ENCODE measurements around the gene SAMHD1.
"Not testable (repeated sequence)": the region's sequence is repeated elsewhere in the genome, so short reads cannot be mapped to it uniquely, and the experiment has no call there.

SAMHD1 gene

GRCh38 chr20:36916199-36916598, 35.3 kb downstream of the SAMHD1 start:
- no peak for DNase-seq (ENCODE audit: low read depth)

- DNase-seq (ENCODE audit: low read depth) = no peak
Observed at GRCh38 chr20:36908603-36909002, 42.9 kb downstream of the SAMHD1 start.

- DNase-seq (ENCODE audit: low read depth) = not testable (repeated sequence)
Observed at GRCh38 chr20:36906086-36906485, 45.4 kb downstream of the SAMHD1 start.

GRCh38 chr20:36905566-36905965, 45.9 kb downstream of the SAMHD1 start:
- not testable (repeated sequence) for DNase-seq (ENCODE audit: low read depth)

- DNase-seq (ENCODE audit: low read depth) = no peak
Observed at GRCh38 chr20:36904690-36905089, 46.8 kb downstream of the SAMHD1 start.

GRCh38 chr20:36895036-36895435, 56.5 kb downstream of the SAMHD1 start:
- no peak for DNase-seq (ENCODE audit: low read depth)

- DNase-seq (ENCODE audit: low read depth) = no peak
Observed at GRCh38 chr20:36893801-36894200, 57.7 kb downstream of the SAMHD1 start.

- DNase-seq (ENCODE audit: low read depth) = no peak
Observed at GRCh38 chr20:36891211-36891610, 60.3 kb downstream of the SAMHD1 start.

GRCh38 chr20:36890586-36890985, 60.9 kb downstream of the SAMHD1 start:
- no peak for DNase-seq (ENCODE audit: low read depth)

GRCh38 chr20:36888880-36889516, 62.5 kb downstream of the SAMHD1 start:
- no peak for DNase-seq (ENCODE audit: low read depth)

- DNase-seq (ENCODE audit: low read depth) = peak; percentile 63
Observed at GRCh38 chr20:36887752-36888090, 63.8 kb downstream of the SAMHD1 start.

- DNase-seq (ENCODE audit: low read depth) = peak; percentile 89
Observed at GRCh38 chr20:36886859-36887751, 64.4 kb downstream of the SAMHD1 start.

GRCh38 chr20:36885356-36885755, 66.2 kb downstream of the SAMHD1 start:
- DNase-seq (ENCODE audit: low read depth) = peak; percentile 62

GRCh38 chr20:36883977-36884535, 67.5 kb downstream of the SAMHD1 start:
- no peak for DNase-seq (ENCODE audit: low read depth)

- DNase-seq (ENCODE audit: low read depth) = peak; percentile 29
Observed at GRCh38 chr20:36881888-36882287, 69.6 kb downstream of the SAMHD1 start.

- no peak for DNase-seq (ENCODE audit: low read depth)
Observed at GRCh38 chr20:36881331-36881730, 70.2 kb downstream of the SAMHD1 start.

- no peak for DNase-seq (ENCODE audit: low read depth)
Observed at GRCh38 chr20:36880741-36881250, 70.7 kb downstream of the SAMHD1 start.

- no peak for DNase-seq (ENCODE audit: low read depth)
Observed at GRCh38 chr20:36878941-36879340, 72.6 kb downstream of the SAMHD1 start.

- no peak for DNase-seq (ENCODE audit: low read depth)
Observed at GRCh38 chr20:36876473-36876833, 75.1 kb downstream of the SAMHD1 start.

GRCh38 chr20:36875702-36876472, 75.6 kb downstream of the SAMHD1 start, which contains the start of gene TLDC2:
TSS of gene TLDC2 (plus strand) at chr20:36876138. CDS start at chr20:36876175, 37 bp downstream.
- DNase-seq (ENCODE audit: low read depth) = no peak

- not testable (repeated sequence) for DNase-seq (ENCODE audit: low read depth)
Observed at GRCh38 chr20:36875093-36875492, 76.4 kb downstream of the SAMHD1 start.
